ENCODE data around the gene SAXO2.

DNA sequence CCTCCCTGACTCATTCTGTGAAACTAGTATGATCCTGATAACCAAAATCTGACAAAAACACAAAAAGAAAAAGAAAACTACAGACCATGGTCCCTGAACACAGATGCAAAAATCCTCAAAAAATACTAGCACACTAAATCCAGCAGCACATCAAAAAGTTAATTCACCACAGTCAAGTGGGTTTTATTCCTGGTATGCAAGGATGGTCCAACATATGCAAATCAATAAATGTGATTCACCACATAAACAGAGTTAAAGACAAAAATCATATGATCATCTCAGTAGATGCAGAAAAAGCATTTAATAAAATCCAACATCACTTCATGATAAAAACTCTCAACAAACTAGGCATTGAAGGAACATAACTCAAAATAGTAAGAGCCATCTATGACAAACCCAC is 12.8 kb downstream of the SAXO2 start:
- TF ChIP-seq, protein P1, sequence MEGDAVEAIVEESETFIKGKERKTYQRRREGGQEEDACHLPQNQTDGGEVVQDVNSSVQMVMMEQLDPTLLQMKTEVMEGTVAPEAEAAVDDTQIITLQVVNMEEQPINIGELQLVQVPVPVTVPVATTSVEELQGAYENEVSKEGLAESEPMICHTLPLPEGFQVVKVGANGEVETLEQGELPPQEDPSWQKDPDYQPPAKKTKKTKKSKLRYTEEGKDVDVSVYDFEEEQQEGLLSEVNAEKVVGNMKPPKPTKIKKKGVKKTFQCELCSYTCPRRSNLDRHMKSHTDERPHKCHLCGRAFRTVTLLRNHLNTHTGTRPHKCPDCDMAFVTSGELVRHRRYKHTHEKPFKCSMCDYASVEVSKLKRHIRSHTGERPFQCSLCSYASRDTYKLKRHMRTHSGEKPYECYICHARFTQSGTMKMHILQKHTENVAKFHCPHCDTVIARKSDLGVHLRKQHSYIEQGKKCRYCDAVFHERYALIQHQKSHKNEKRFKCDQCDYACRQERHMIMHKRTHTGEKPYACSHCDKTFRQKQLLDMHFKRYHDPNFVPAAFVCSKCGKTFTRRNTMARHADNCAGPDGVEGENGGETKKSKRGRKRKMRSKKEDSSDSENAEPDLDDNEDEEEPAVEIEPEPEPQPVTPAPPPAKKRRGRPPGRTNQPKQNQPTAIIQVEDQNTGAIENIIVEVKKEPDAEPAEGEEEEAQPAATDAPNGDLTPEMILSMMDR (IDR thresholded peaks at IDR 0.05), result no peak
- no peak for TF ChIP-seq POLR2A (IDR thresholded peaks at IDR 0.05)

Measured in lower leg skin (tissue), 3 donors.